GM10847 (cell line): ENCODE data around the gene THYN1.

Experiments
- POLR2A ChIP-seq: IDR thresholded peaks from 2 replicates; pipeline ENCODE4 v1.6.1; 2011; ENCODE audit not compliant: insufficient read length; ENCODE audit errors: extremely low read depth

The THYN1 gene

GRCh38 chr11:134277183-134278001 lies 24.2 kb upstream of the THYN1 start:
- TF ChIP-seq POLR2A = no peak

- no peak for TF ChIP-seq POLR2A
Observed at GRCh38 chr11:134276396-134277182, 23.4 kb upstream of the THYN1 start.

- TF ChIP-seq POLR2A = no peak
Observed at GRCh38 chr11:134275534-134276395, 22.6 kb upstream of the THYN1 start, which contains the start of gene GLB1L3. Gene GLB1L3 (plus strand): TSS chr11:134276379. CDS start chr11:134276741, 362 bp downstream.

- TF ChIP-seq POLR2A = no peak
Observed at GRCh38 chr11:134275188-134275533, 22.0 kb upstream of the THYN1 start.

GRCh38 chr11:134273317-134273712 lies 20.2 kb upstream of the THYN1 start:
- no peak for TF ChIP-seq POLR2A

- no peak for TF ChIP-seq POLR2A
Observed at GRCh38 chr11:134272381-134273316, 19.5 kb upstream of the THYN1 start.

- no peak for TF ChIP-seq POLR2A
Observed at GRCh38 chr11:134271978-134272377, 18.8 kb upstream of the THYN1 start.

GRCh38 chr11:134270250-134270714 lies 17.1 kb upstream of the THYN1 start:
- TF ChIP-seq POLR2A = no peak

- TF ChIP-seq POLR2A = no peak
Observed at GRCh38 chr11:134267966-134268365, 14.8 kb upstream of the THYN1 start.

GRCh38 chr11:134267461-134267860 lies 14.3 kb upstream of the THYN1 start:
- no peak for TF ChIP-seq POLR2A

- no peak for TF ChIP-seq POLR2A
Observed at GRCh38 chr11:134266841-134267251, 13.7 kb upstream of the THYN1 start.

GRCh38 chr11:134266440-134266839 lies 13.3 kb upstream of the THYN1 start:
- no peak for TF ChIP-seq POLR2A

- no peak for TF ChIP-seq POLR2A
Observed at GRCh38 chr11:134264966-134265764, 12.0 kb upstream of the THYN1 start.
